GM12872 (cell line): Measurements from ENCODE around the gene SMYD2.

Experiments used
- TF ChIP-seq, protein P1 (sequence below): IDR thresholded peaks from 3 replicates; pipeline ENCODE4 v1.5.1; 2011; ENCODE audit warnings: low read depth, mild to moderate bottlenecking, low read length, moderate library complexity; ENCODE audit not compliant: insufficient read depth

SMYD2 gene

DNA sequence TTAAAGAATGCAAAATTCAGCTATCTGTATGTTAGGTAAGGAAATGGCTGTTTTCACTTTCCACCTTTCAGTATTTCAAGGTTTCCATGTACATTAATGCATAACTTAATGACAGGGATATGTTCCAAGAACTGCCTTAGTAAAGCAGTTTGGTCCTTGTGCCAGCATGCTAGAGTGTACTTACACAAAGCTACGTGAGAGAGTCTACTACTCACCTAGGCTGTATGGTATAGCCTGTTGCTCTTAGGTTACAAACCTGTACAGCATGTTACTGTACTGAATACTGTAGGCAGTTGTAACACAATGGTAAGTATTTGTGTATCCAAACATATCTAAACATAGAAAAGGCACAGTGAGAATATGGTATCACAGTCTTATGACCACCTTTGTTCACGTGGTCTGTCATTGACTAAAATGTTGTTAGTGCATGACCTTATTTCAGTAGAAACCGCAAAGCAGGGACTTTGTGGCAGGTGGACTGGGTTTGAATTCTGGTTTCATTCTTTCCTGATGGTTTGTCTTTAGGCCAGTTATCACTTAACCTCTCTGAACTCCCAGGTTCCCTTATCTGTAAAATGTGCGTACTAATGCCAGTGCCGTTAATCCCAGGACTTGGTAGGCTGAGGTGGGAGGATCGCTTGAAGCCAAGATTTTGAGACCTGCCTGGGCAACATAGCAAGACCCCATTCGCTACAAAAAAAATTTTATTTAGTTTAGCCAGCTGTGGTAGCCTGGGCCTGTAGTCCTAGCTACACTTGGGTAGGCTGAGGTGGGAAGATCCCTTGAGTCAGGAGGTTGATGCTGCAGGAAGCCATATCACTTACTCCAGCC, 4.9 kb downstream of the SMYD2 start:
- TF ChIP-seq, protein P1, sequence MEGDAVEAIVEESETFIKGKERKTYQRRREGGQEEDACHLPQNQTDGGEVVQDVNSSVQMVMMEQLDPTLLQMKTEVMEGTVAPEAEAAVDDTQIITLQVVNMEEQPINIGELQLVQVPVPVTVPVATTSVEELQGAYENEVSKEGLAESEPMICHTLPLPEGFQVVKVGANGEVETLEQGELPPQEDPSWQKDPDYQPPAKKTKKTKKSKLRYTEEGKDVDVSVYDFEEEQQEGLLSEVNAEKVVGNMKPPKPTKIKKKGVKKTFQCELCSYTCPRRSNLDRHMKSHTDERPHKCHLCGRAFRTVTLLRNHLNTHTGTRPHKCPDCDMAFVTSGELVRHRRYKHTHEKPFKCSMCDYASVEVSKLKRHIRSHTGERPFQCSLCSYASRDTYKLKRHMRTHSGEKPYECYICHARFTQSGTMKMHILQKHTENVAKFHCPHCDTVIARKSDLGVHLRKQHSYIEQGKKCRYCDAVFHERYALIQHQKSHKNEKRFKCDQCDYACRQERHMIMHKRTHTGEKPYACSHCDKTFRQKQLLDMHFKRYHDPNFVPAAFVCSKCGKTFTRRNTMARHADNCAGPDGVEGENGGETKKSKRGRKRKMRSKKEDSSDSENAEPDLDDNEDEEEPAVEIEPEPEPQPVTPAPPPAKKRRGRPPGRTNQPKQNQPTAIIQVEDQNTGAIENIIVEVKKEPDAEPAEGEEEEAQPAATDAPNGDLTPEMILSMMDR, result no peak

DNA sequence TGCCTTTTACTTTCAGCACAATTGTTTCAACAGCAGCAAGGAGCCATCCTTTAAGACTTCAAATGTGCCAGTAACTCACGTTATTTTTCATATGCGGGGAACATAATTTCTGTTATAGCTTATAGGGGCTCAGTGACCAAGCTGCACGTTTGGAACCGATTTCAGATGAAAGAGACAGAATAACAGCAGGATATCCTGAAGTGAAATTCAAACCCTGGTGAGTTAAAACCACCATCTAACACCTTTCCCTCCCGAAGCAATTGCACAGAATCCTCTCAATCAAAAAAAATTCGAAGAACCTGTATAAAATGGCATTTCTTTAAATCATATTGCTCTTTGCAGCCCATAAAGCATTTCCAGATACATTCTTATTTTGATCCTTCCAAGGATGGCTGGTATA, 6.9 kb downstream of the SMYD2 start:
- TF ChIP-seq, protein P1, result no peak

DNA sequence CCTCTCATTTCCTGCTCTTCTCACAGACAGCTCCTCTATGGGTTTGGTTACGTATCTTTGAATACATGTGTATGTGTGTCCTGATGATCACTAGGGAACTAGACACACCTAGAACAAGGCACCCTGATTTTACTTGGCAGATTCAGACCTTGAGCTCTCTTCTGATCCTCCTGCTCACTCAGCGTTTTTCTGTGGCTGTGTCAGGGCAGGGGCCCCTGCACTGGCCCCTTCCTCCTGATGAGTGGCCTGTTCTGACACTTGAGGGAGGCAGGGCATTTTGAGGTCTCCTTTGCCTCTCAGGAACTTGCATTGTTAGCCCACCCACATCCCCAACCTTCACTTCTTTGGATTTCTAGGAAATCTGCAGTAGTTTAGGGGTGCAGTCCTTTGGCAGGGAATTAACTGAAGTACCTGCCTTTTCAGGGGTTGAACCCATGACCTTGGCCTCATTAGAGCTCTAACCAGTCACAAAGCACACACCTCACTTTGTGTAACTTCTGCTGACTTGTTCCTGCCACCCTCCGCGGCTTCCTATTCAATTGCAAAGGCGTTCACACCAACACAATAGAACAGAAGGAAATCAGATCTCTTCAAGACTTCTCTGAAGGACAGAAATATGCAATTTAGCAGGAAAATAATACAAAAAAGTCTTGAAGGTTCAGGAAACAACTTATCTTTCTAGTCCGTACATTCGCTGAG, 8.8 kb downstream of the SMYD2 start:
- TF ChIP-seq, protein P1, result no peak

DNA sequence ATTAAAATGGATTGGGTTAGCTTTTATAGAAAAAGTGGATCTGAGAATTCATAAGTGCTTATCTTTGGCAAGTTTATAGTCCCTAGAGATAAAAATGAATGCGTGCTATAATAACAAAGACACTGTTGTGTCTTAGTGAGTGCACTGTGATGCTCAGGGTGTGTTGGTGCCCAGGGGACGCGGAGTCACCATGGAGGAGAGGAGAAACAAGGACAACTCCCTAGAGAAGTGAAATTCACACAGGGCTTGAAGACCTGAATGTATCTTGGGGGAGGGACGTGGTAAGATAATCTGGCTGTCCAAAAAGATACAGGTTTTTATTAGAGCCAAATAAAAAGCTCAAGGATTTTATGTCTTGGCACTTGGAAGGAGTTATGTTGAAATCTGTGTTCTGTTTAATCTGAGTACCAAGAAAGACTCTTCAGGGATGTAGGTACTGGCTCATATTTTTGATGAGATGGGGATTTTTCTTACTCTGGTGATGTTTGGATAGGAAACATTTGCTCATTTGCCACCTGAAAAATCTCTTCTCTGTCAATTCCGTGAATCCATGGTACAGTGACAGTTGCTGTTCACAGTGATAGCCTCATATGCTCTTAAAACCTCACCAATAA, 9.6 kb downstream of the SMYD2 start:
- TF ChIP-seq, protein P1, result no peak

DNA sequence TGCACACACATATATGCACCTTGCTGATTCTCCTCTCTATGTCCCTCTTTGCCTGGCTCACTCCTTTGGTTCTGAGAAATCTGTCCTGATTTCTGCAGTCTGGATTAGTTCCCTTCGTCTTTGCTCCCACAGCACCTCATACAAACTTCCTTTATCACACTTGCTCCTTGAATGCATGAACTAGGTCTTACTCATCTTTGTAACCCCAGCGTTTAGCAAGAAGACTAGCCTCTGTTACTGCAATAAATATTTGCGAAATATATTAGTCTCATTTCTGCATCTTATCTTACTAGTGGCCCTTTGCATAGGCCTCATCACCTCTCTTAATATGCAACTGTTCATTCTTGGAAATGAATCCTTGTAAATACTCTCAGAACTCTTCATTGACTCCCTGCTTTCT, 11.4 kb downstream of the SMYD2 start:
- TF ChIP-seq, protein P1, result no peak

DNA sequence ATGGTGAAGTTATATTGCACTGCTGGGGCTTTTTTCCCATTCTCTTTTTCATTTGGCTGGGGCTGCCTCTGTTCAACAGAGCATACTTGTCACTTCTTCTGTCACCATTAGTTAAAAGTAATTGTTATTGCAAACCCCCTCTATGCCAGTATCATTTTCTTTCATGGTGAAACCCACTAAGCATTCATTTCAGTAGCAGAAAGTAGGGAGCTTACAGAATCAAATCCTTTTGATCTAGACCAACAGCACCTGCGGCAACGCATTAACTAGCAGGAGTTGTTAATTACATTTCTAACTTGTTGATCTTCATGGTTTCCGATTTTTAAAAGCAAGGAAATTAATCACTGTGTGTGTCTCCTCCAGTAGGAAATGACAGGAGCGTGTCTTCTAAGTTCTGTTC, 15.0 kb downstream of the SMYD2 start:
- TF ChIP-seq, protein P1, result no peak
